GM19397 (cell line): Measurements from ENCODE around the gene CBX3.
"Not testable (repeated sequence)": the region's sequence is repeated elsewhere in the genome, so short reads cannot be mapped to it uniquely, and the experiment has no call there.

Source experiments
- ATAC-seq: cut with Tn5 transposase; IDR thresholded peaks from one replicate; pipeline ENCODE4 v1.9.1; 2021; ENCODE audit warnings: mild to moderate bottlenecking, moderate library complexity; ENCODE audit not compliant: unreplicated experiment

Gene CBX3

DNA sequence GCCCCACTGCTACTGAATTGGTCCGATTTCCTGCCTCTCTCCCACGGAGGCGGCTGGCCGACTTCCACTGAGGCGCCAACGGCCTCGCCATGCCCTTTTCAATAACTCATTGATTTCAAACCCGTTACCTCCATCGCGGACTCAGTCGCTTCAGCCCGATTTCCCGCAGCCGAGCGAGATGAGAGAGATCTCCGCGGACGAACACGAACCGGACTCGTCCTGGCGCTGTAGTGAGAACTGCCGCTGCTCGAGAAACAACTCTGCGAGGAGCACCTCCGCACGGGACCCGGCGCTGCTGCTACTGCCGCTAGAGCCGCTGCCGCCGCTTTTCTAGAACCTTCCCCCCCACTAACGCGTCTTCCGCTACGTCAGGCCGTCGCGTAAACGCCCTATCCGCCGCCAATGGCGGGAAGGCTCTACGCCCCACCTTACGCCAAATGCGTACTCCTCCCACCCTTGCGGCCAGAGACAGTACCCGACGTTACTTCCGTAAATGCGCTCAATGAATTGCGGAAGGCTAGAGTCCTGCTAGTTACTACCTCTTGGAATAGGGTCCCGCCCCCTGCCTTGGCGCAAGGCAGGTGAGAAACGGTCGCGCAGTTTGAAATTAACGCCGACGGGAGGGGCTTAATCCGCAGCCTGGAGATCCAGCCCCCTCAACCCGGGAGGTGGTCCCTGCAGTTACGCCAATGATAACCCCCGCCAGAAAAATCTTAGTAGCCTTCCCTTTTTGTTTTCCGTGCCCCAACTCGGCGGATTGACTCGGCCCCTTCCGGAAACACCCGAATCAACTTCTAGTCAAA is 900 bp upstream of the CBX3 start, which contains the start of gene HNRNPA2B1:
TSS of gene HNRNPA2B1 (minus strand) at position 303 of the 803 bp plus-strand sequence. CDS start at position 134, 169 bp downstream.
- peak; percentile 58 for ATAC-seq

DNA sequence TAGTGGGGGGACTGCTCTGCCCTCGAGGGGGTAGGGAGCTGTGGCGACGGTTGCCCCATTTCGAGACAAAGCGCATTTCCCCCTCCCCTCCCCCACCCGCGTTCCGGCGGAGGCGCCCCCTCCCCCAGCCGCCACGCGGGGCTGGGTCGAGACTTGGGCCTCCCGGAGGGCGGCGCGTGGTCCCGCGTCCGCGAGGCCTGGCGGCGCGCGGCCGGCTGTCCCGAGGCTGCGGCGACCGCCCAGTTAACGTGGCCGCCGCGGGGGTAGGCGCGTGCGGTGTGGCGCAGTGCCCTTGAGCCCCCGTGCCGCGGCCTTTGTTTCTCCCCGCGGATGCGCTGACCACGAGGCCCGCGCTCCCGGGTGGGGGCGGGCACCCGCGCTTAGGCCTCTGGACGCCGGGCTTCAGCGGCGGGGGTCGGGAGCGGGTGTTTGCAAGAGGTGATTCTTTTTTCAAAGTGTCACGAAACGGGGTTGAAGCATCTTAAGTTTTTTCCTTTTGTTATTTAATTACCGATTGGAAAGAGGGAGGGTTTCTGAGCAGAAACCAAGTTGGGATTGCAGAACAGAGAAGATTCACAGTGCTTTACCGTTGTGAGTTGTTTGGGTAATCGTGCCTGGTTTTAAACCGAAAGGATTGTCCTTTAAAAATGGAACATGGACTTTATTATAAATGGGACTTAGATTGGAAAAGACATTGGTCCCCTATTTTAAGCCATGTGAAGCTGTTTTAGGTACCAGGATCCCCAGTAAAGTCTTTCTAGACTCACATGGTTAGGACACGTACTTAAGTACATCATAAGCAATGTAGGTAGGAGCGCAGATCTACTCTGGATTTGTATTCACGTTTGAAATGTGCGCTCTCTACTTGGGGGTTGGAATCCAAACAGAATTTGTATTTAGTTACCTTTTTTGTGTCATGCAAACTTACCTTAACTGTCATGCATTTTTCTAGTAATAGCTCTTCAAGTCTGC is 760 bp downstream of the CBX3 start:
- peak; percentile 14 for ATAC-seq

GRCh38 chr7:26203016-26203415 is 1.5 kb downstream of the CBX3 start:
- no peak for ATAC-seq

GRCh38 chr7:26208040-26208439 is 6.5 kb downstream of the CBX3 start:
- ATAC-seq: no peak

- ATAC-seq: no peak
These were observed 11.6 kb downstream of the CBX3 start for GRCh38 chr7:26212921-26213718.

DNA sequence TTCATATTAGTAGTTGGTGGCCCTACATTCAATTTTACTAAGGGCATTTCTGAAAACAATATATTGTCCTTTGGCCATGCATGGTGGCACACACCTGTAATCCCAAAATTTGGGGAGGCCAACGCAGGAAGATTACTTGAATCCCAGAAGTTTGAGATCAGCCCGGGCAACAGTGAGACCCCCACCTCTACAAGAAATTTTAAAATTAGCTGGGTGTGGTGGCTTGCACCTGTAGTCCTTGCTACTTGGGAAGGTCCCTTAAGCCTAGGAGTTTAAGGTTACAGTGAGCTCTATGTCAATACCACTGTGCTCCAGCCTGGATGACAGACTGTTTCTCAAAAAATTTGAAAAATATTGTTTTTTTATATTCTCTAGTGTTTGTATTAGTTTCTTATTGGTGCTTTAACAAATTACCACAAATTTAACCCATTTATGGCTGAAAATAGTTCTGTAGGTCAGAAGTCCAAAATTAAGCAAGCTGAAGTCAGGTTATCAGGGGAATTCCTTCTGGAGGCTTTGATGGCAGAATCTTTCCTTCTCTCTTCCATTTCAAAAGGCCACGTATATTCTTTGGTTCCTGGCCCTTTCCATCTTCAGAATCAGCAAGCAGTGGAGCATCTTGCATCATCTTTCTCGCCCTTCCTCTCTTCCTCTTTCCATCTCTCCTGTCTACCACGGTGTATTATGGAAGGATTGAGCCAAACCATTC is 12.4 kb downstream of the CBX3 start:
- ATAC-seq: no peak

- ATAC-seq: no peak
These were observed 14.5 kb downstream of the CBX3 start for GRCh38 chr7:26216049-26216448.

- no peak for ATAC-seq
These were observed 22.8 kb downstream of the CBX3 start for GRCh38 chr7:26224359-26224758.

DNA sequence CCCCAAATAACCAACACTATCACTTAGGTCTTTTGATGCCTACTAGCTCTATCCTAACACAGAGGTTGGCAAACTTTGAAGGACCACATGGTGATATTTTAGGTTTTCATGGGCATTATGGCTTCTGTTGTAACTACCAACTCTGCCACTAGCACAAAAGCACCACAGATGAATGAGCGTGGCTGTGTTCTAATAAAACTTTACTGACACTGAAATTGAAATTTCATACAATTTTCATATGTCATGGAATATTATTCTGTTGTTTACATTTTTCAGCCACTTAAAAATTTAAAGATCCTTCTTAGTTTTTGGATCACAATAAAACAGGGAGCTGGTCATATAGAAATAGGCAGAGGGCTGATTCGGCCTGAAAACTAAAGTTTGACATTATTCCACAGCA is 26.4 kb downstream of the CBX3 start:
- ATAC-seq: no peak

DNA sequence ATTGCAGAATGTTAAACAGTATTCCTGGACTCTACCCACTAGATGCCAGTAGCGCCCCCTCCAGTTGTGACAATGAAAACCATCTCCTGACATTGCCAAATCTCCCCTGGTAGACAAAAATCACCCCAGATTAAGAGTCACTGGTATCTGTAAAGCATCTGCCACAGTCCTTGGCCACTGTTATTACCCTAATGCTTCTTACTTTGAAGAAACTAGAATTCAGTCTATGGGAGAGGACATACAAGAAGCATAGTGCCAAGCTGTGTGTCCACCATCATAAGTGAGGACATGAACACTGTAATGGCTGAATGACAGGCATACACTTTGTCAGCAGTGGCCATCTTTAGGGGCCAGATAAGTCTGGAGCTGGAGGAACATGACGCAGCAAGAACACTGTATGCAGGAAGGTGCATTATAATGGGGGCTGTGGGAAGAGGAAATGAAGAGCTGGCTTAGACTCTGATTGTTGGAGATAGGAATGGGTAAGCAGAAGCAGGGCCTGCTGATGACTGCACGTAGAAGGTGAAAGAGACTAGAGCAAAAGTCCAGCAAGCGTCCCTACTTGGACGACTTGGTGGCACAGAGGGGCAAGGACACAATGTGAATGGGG is 32.5 kb downstream of the CBX3 start:
- ATAC-seq: no peak

GRCh38 chr7:26237035-26237807 is 35.7 kb downstream of the CBX3 start:
- ATAC-seq: no peak

DNA sequence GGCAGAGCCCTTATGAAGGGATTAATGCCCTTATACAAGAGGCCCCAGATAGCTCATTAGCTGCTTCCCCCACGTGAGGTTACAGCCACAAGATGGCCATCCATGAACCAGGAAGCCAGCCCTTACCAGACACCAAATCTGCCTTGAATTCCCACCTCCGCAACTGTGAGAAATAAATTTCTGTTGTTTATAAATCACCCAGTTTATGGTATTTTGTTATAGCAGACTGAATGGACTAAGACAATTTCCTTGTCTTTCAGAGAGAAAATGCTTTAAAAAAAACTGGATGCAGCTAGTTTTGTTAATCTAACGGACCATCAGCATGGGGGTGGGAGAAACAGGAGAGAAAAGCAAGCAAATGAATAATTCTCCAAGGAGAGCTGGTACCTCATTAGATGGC is 36.5 kb downstream of the CBX3 start:
- ATAC-seq: no peak

DNA sequence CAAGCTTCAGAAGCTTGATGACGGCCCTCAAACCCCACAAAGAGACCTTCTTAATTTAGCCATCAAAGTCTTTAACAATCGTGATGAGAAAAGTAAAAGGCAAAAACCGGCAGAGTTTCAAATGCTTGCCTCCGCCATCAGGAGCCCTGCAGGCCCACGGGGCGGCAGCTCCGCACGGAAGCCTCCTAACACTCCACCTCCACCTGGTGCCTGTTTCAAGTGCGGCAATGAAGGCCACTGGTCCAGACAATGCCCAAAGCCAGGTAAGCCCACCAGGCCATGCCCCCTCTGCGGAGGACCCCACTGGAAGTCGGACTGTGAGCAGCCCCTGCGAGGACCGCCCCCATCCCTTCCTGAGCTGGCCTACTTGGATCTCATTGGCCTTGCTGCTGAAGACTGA is 43.6 kb downstream of the CBX3 start:
- ATAC-seq: no peak

- no peak for ATAC-seq
These were observed 48.7 kb downstream of the CBX3 start for GRCh38 chr7:26250239-26250638.

DNA sequence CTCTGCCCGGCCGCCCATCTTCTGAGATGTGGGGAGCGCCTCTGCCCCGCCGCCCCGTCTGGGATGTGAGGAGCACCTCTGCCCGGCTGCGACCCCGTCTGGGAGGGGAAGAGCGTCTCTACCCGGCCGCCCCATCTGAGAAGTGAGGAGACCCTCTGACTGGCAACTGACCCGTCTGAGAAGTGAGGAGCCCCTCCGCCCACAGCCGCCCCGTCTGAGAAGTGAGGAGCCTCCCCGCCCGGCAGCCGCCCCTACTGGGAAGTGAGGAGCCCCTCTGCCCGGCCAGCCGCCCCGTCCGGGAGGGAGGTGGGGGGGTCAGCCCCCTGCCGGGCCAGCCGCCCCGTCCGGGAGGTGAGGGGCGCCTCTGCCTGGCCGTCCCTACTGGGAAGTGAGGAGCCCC is 60.3 kb downstream of the CBX3 start:
- not testable (repeated sequence) for ATAC-seq
